Transverse colon (tissue), 4 donors: Measurements from ENCODE around the gene BICD1.

Experiments used
- POLR2A ChIP-seq: fragments of 450-650 bp; IDR thresholded peaks from one replicate; pipeline ENCODE4 v1.6.1; 2016; ENCODE audit warnings: antibody characterized with exemption, mild to moderate bottlenecking, moderate library complexity
- POLR2AphosphoS5 ChIP-seq, 3 donors: sonication (generic); formaldehyde crosslinking; IDR thresholded peaks; one replicate each; pipeline ENCODE4 v1.6.1; 2016; ENCODE audit warnings: antibody characterized with exemption in 3 of 3
- TF ChIP-seq, protein P1 (sequence below), 5 experiments: fragments of 200-600 bp in 3 of 5; fragments of 450-650 bp in 2 of 5; sonication (generic) in 3 of 5; IDR thresholded peaks; 1 replicate in 2 of 5; 2 replicates in 3 of 5; pipeline ENCODE4 v1.5.1; 2016 to 2017; ENCODE audit warnings: antibody characterized with exemption in 5 of 5, inconsistent platforms in 3 of 5, mild to moderate bottlenecking in 2 of 5, moderate library complexity in 1 of 5

DNA sequence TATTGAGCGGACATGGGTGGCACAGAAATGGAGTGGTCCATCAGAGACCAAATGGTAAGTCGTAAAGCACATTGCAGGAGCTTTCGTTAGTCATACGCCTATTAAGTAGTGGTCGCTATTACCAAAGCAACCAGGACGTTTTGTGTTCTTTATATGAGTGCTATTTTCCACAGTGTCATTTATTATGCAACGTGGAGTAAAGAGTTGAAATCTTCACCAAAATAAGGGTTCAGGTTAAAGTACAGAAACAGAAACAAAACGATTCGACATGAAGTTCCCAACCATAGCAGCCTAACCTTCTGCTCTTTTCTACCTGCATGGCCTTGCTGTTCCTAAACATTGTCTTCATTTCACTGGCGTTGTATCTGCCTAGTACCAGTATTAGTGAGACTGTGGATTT lies 272.6 kb downstream of the BICD1 start:
- TF ChIP-seq, protein P1, sequence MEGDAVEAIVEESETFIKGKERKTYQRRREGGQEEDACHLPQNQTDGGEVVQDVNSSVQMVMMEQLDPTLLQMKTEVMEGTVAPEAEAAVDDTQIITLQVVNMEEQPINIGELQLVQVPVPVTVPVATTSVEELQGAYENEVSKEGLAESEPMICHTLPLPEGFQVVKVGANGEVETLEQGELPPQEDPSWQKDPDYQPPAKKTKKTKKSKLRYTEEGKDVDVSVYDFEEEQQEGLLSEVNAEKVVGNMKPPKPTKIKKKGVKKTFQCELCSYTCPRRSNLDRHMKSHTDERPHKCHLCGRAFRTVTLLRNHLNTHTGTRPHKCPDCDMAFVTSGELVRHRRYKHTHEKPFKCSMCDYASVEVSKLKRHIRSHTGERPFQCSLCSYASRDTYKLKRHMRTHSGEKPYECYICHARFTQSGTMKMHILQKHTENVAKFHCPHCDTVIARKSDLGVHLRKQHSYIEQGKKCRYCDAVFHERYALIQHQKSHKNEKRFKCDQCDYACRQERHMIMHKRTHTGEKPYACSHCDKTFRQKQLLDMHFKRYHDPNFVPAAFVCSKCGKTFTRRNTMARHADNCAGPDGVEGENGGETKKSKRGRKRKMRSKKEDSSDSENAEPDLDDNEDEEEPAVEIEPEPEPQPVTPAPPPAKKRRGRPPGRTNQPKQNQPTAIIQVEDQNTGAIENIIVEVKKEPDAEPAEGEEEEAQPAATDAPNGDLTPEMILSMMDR (IDR thresholded peaks at IDR 0.05), result no peak
- TF ChIP-seq POLR2A (no peak), POLR2AphosphoS5 (IDR thresholded peaks at IDR 0.05) (no peak)
